H1 (cell line): Measurements from ENCODE around the gene HDAC8. TPM values are rescaled to one million over a fixed set of nuclear protein-coding genes. Genes with fewer than 3 reads are reported as not detected.

ENCODE experiments used
- SIN3A ChIP-seq, 2 experiments: IDR thresholded peaks in 1 of 2; conservative IDR thresholded peaks in 1 of 2; 2 replicates each; pipeline ENCODE4 v1.6.1; 2011 to 2012; ENCODE audit warnings: low read length in 2 of 2, improper control_type of control experiment in 1 of 2, low read depth in 1 of 2, mild to moderate bottlenecking in 1 of 2
- polyA plus RNA-seq, 7 experiments: library from polyadenylated mRNA; depleted of rRNA in 3 of 7; stranded (reverse) in 5 of 7; unstranded in 2 of 7; fragments of >200 nt in 5 of 7; fragments of 200-250 nt in 2 of 7; gene quantifications; 1 replicate in 5 of 7; 2 replicates in 1 of 7; 4 replicates in 1 of 7; pipeline versions ENCODE4 v1.2.1 to v1.2.3, GENCODE V29; 2011 to 2013; ENCODE audit warnings: missing spikeins in 2 of 7, mixed read lengths in 2 of 7
- total RNA-seq: library from RNA; stranded (reverse); fragmentation: NEBNext Ultra II Directional; extraction: Animal tissue kit (Norgen Biotek cat#: 25700); gene quantifications from 2 replicates; pipeline ENCODE4 v1.2.1, GENCODE V29; 2021

HDAC8 gene
- total and polyA plus RNA-seq, 2 of the 8 experiments (the other 6 are each of a cell fraction or from before 2014, with no cell fraction given): 9.7 to 20.3 TPM

- TF ChIP-seq SIN3A (conservative IDR thresholded peaks at IDR 0.05 in 1 of 2, IDR thresholded peaks at IDR 0.05 in 1 of 2; ENCODE audit: low read depth in 1 of 2, low read length in 2 of 2): no peak
- TF ChIP-seq, all 59 proteins: peak for 0
These were observed 270.9 kb downstream of the HDAC8 start (continued) for GRCh38 chrX:72301781-72302180.
